HG03064 (cell line): ENCODE data around the gene PTF1A.

Experiments used
- ATAC-seq: cut with Tn5 transposase; IDR thresholded peaks from one replicate; pipeline ENCODE4 v1.9.1; 2021; ENCODE audit warnings: low read depth; ENCODE audit not compliant: unreplicated experiment

PTF1A gene

GRCh38 chr10:23191764-23192711, at the start of gene PTF1A:
TSS of gene PTF1A (plus strand) at chr10:23192312. CDS start at chr10:23192531, 219 bp downstream.
- no peak for ATAC-seq

- no peak for ATAC-seq
These were observed 45.9 kb upstream of the PTF1A start for GRCh38 chr10:23146258-23146657.

- ATAC-seq: no peak
These were observed 45.1 kb upstream of the PTF1A start for GRCh38 chr10:23147035-23147434.

GRCh38 chr10:23148214-23148613, 43.9 kb upstream of the PTF1A start:
- no peak for ATAC-seq

GRCh38 chr10:23150091-23150490, 42.0 kb upstream of the PTF1A start:
- no peak for ATAC-seq

GRCh38 chr10:23150610-23151009, 41.5 kb upstream of the PTF1A start:
- no peak for ATAC-seq

GRCh38 chr10:23151071-23151470, 41.0 kb upstream of the PTF1A start:
- no peak for ATAC-seq

GRCh38 chr10:23155169-23155568, 36.9 kb upstream of the PTF1A start:
- ATAC-seq: no peak

- ATAC-seq: no peak
These were observed 35.5 kb upstream of the PTF1A start for GRCh38 chr10:23156447-23157150.

GRCh38 chr10:23157239-23157681, 34.9 kb upstream of the PTF1A start:
- peak; percentile 73 for ATAC-seq

- ATAC-seq: peak; percentile 64
These were observed 34.3 kb upstream of the PTF1A start for GRCh38 chr10:23157691-23158369.

GRCh38 chr10:23158370-23158769, 33.7 kb upstream of the PTF1A start:
- peak; percentile 58 for ATAC-seq

GRCh38 chr10:23171232-23171876, 20.8 kb upstream of the PTF1A start:
- ATAC-seq: no peak

- ATAC-seq: no peak
These were observed 19.5 kb upstream of the PTF1A start for GRCh38 chr10:23172429-23173213.

- no peak for ATAC-seq
These were observed 18.7 kb upstream of the PTF1A start for GRCh38 chr10:23173214-23174073.

- no peak for ATAC-seq
These were observed 17.8 kb upstream of the PTF1A start for GRCh38 chr10:23174074-23174976.

GRCh38 chr10:23174977-23175512, 17.1 kb upstream of the PTF1A start:
- ATAC-seq: no peak

GRCh38 chr10:23186178-23186577, 5.9 kb upstream of the PTF1A start:
- no peak for ATAC-seq
